ENCODE data around the gene HSPA9. TPM values are rescaled to one million over a fixed set of nuclear protein-coding genes. Genes with fewer than 3 reads are reported as not detected.
"Not testable (repeated sequence)": the region's sequence is repeated elsewhere in the genome, so short reads cannot be mapped to it uniquely, and the experiment has no call there.

The HSPA9 gene
- total RNA-seq, 1 donor from 2014 or later = 197 TPM

DNA sequence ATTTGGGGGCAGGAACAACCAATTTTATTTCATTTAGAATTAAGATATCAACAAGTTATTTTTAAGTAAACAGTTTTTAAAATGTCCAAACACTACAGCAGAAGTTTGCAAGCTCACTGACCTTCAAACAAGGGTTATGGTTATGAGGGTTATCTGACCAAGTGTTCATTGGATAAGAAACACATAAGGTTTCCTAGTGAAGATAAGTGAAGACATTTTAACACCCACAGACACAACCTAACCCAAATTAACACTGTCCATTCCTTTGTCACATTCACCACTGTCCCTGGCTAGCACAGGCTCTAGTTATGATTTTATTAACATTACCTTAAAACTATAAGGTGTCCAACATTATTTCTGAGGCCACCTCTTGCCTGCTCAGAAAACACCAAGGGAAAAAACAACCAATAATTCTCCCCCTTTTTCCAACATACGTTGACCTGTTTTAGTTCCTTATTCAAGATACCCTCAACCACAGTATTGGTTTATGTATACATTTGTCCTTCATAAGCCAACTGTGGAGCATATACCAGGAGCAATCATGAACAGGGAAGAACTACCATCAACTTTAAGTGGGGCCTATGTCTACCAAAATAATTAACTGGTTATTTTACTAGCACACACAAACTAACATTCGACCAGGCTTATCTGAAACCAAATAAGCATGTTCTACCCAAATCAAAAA is 36.1 kb downstream of the HSPA9 start:
- DNase-seq (ENCODE audit: extremely low read depth, low read depth, low spot score) = no peak

DNA sequence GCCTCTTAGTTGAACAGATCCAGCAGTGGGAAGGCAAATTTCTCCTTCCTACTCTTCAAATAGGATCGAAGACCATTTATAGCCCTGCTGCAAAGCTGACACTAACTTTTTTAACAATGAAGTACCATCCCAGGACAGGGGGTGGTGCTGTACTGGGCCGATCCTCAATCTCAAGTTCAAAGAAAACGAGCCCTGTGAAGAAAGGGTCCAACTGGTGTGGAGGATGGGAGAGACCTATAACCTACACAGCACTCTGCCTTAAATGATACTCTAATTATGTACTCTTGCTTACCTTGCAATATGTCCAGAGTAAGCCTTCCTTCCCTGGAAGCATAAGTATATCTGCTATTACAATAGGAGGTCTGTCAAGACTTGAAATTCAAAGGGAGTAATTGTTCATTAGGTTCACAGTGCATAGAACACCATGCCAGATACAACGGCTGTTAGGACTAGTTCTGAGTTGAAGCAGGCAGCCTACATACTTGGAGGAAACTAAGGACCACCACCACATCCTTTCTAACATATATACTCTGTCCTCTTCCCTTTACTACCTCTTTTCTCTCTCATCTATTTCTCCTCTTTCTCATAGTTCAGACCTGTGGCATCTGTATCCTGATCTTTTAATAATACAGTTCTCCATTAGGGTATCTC is 38.4 kb downstream of the HSPA9 start:
- DNase-seq (ENCODE audit: extremely low read depth, low read depth, low spot score) = no peak

DNA sequence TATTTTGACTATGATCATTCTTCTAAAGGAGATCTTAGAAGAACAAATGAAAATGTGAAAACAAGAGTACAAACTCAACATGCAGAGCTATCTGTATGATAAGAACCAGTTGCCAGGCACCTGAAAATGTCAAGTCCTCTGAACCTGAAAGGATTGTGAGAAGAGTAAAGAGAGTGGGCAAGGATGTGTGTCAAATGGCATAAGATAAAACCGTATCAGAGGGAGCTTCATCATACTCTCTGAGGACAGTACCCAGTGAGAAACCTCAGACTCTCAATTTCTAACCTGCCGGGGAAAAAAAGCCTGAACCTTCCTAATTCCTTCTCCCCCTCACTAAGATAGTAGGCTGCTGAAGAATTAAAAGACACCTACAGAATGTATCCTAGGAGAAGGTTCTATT is 39.0 kb downstream of the HSPA9 start:
- DNase-seq (ENCODE audit: extremely low read depth, low read depth, low spot score) = no peak

DNA sequence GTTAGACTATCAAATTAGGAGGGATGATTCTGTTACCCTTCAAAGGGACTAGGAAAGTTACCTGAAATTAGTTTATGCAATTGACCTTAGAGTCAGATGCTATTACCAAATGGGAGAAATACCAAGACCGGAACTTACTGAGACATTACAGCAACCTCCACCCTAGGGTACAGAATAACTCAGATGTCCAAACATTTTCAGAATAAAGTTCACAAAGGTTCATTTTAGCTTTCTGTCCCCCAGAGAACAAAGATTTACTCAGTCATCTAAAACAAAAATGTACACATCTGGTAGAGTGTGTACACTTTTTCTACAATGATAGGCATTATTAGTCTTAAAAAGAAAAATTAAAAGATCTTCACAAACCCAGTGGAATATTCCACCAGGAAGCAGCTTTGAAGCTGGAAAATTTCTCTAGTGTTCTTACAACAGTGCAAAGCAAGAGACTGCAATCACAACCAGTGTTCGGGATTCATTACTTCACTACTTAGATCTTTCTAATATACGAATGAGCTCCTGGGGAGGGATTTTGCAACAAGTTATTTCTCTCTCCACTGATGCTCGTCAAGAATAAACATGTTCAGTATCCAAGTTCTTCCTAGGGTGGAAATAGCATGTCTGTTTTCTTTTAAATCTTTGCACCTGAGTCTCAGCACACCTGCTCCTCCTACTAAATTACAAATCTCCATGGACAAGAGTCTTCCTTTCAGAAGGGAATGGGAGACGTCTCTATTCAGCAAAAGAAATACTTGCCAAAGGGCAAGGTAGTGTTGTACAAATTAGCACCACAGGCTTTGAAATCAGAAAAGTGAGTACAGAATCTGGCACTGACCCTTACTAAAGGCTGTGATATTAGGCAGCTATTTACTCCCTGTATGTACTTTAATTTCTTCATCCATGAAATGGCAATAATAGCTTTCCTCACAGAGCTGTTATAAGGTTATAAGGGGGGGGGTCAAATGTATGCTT is 40.9 kb downstream of the HSPA9 start:
- DNase-seq (ENCODE audit: extremely low read depth, low read depth, low spot score) = no peak

DNA sequence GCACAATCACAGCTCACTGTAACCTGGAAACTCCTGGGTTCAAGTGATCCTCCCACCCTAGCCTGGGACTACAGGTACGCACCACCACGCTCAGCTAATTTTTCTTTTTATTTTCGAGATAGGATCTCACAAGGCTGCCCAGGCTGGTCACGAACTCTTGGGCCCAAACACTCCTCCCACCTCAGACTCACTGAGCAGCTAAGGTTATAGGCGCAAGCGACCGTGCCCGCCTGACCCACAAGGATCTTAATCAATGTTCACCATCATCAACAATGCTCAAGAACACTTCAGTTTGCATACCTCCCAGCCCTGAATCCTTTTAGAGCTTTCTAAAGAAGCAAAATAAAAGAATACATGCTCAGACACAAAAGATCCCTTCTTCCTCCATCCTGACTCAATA is 45.4 kb downstream of the HSPA9 start:
- no peak for DNase-seq (ENCODE audit: extremely low read depth, low read depth, low spot score)

DNA sequence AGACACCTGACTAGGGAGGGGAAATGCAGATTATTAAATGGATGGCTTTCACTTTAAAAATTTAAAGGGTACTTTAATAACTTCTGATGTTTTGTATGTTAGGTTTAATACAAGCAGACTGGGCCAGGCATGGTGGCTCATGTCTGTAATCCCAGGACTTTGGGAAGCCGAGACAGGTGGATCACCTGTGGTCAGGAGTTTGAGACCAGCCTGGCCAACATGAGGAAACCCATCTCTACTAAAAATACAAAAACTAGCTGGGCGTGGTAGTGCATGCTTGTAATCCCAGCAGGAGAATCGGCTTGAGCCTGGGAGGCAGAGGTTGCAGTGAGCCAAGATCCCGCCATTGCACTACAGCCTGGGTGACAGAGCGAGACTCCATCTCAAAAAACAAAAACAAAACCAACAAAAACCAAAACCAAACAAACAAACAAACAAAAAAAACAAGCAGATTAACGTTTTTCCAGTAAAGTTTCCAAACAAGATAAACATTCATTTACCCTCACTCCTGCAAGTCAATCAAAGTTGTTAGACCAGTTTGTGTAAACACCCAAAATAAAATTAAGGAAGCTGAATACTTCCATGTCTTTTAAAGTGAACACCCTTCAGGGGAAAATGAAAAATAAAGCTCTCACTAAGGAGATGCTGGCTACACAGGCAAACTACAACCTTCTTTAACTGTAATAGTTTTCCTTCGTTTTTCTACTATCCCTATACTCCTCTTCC is 46.3 kb downstream of the HSPA9 start:
- no peak for DNase-seq (ENCODE audit: extremely low read depth, low read depth, low spot score)

DNA sequence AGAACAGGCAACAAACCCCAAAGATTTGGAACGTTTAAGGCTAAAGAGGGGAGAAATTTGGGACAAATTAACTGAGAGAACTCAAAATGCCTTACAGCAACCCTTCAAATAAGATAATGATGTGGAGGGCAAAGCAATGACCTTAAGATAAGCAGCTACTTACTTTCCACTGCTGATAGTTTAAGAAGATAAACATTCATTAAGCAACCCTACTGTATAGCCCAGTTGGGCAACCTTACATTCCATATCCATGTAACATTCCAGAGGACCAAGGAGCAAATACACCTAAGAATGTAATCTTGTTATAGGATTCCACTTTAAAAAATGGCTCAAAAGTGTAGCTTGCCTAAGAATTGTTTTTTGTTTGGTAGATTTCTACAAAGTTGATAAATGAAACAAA is 47.0 kb downstream of the HSPA9 start:
- no peak for DNase-seq (ENCODE audit: extremely low read depth, low read depth, low spot score)

DNA sequence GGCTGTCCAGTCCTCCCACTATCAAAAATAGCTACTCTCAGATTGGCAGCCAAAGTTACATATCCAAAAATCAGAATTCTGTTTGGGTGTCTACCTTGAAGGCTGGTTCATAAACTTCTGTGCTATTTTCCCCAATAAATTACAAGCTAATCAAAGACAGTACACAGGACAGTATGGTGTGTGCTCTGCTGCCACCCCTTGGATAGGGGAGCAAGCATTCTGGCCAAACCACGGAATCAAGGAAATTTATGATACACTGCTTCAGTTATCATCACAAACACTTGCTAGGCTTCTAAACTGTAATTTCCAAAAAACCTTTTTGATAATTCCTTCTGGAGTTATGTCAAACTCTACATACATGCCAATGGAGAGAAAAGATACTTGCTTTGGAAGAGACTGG is 48.0 kb downstream of the HSPA9 start:
- no peak for DNase-seq (ENCODE audit: extremely low read depth, low read depth, low spot score)

DNA sequence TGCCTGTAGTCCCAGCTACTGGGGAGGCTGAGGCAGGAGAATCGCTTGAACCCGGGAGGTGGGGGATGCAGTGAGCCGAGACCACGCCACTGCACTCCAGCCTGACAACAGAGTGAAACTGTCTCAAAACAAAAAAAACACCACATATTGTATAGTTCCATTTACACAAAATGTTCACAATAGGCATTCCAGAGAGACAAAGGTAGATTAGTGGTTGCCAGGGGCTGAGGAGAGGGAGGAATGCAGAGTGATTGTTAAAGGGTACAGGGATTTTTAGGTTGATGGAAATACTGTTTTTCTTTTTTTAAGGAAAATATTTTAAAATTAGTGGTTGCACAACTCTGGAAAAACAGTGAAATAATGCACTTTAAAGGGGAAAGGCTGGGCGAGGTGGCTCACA is 51.8 kb downstream of the HSPA9 start:
- no peak for DNase-seq (ENCODE audit: extremely low read depth, low read depth, low spot score)

DNA sequence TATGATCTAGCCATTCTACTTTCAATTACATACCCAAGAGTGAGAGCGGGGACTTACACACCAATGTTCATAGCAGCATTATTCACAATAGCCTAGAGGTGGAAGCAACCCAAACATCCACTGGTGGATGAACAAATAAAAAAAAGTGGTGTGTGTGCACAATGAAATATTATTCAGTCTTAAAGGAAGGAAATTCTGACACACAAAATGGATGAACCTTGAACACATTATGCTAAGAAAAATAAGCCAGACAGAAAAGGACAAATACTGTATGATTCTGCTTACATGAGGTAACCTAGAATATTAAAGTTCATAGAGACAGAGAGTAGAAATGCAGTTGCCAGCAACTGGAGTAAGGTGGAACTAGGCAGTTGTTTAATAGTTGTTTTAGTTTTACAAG is 54.2 kb downstream of the HSPA9 start:
- no peak for DNase-seq (ENCODE audit: extremely low read depth, low read depth, low spot score)

DNA sequence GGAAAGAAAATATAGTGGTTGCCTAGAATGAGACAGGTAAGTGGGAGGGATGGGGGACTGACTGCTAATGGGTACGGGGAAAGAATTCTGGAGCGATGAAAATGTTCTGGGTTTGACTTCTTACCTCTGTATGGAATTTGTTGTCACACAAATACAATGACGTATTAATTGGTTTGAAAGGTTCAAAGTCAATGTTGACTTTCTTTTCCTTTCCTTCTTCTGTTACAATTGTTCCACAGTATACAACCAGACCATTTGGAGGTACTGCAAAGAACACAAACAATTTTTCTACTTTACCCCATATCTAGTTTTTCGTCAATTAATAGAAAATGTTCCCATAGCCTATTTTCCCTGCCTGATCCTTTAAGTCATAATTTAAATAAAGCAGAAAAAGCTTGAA is 57.8 kb downstream of the HSPA9 start:
- DNase-seq (ENCODE audit: extremely low read depth, low read depth, low spot score) = no peak

DNA sequence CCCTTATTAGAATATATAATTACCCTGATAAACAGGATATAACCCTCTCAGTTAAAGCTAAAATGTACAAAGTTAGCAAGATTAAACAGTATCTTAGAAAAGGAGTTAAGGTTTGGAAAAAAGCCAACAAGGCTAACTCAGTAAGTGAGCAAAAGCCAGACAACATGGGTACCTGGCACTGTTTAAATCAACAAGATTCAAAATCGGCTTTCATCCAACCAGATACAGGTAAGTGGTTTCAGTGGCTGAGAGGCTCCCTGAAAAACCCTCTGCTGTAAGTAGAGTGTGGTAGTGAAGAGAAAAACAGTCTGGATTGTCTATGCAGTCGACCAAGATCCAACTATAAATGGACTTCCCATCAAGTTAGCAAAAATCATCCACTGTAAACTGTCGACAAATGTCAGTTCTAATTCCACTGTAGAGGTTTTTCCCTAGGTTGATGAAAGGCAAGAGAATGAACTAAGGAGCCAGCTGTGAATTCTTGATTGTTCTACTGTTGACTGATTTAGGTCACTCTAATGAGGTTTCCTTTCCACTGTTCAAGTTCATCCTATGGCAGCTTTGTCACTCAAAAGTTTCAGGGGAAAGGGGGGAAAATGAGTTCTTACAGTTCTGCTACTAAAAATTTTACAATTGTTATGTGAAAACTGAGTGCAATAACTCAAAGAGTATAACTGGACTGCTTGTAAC is 59.5 kb downstream of the HSPA9 start:
- no peak for DNase-seq (ENCODE audit: extremely low read depth, low read depth, low spot score)

DNA sequence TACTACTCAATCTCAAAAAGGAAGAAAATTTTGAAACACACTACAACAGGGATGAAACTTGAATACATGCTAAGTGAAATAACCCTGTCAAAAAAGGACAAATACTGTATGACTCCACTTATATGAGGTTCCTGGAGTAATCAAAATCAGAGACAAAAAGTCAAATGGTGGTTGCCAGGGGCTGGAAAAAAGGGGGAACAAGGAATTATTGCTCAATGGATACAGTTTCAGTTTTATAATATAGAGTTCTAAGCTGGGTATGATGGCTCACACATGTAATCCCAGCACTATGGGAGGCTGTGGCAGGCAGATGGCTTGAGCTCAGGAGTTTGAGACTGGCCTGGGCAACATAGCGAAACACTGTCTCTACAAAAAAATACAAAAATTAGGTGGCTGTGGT is 61.2 kb downstream of the HSPA9 start:
- no peak for DNase-seq (ENCODE audit: extremely low read depth, low read depth, low spot score)

DNA sequence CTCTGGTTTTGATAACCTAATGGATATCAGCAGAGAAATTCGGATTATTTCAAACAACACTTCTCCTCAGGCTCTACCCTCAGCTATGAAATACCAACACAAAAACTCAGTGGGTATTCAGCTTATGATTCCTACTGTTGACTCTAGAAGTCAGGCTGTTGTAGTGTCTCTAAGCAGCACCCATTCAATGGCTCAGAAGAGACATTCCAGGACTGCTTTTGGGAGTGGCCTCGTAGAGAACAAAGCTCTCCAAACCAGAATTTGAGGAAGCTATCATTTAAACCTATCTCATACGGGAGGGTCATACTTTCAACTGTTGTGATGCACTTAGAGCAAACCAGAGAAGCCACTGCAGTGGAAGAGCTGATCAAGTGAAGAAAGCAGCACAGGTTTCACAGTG is 66.2 kb downstream of the HSPA9 start:
- DNase-seq (ENCODE audit: extremely low read depth, low read depth, low spot score) = no peak

DNA sequence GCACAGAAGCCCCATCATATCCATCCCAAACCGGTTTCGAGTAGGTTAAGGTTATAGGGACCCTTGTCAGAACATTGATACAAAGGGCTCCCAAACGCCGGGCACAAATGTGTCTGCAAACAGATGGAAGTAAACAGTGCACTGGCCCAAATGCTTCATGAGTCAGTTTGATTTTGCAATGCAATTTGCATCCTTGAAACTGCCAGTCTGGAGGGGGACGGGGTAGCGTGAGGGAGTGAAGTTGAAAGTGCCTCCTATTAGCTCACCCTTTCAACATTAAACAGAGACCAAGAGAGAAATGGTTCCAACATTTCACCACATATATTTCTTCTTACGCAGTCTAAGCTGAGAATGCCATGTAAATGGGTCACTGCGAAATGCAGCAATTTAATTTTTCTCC is 67.7 kb downstream of the HSPA9 start:
- DNase-seq (ENCODE audit: extremely low read depth, low read depth, low spot score) = not testable (repeated sequence)

DNA sequence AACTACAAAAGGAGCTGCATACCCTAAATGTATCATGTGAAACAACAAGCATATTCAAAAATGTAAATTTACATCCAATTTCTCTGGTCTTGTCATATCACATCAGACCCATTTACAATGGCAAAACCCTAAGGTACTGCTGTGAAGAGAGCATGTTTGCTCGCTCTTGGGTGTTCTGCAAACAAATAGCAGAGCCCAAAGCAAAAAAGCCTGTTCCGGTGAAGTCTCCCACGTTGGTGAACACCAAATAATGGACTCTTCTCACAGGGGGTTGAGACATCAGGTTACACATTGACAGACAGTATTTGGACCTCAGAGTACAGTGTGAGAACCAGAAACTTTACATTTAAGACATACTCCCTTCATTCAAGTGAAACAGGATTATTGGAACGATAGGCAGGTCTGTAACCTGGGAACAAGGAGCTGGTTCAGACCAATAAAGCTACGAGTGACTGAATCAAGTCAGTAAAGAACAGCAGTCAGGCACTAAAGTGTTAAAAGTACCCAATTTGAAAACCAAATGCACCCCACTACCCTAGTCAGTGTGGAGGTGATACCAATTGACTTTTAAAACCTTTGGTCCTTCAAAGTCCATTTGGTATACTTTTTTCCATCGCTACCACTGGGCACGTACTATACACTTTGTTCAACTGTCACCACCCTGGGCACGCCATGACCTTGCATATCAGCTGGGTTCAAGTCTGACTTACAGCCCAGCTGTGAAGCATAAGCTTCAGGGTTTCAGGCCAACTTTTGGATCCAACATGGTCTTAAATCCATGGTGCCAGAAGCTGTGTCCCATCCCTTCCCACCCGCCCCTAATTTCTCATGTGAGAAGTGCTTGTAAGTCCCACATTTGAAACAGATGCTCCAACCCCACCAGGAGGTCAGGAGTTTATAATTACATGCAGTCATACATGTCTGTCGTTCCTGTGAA is 68.6 kb downstream of the HSPA9 start:
- no peak for DNase-seq (ENCODE audit: extremely low read depth, low read depth, low spot score)

DNA sequence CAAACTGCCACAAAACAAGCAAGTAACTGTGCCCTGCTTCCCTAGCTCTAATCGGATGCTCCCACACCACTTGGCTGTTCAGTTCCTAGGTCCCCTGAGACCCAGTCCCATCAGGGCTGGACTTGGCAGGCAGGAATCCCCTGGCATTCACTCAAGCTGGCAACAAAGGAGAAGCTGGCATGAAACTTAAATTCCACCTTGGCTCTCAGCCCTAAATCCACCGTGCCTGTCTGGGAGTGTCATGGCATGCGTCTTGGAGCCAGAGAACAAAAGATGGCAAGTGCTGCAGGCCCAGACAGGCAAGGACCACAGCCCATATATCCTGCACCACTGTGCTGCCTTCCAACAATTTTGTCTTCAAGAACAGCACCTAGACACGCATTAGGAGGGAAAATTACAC is 70.4 kb downstream of the HSPA9 start:
- no peak for DNase-seq (ENCODE audit: extremely low read depth, low read depth, low spot score)

All from glomerular endothelial cell (primary cell).